Right cardiac atrium (tissue), 5 donors: ENCODE data around the gene BSG. TPM values are rescaled to one million over a fixed set of nuclear protein-coding genes. Genes with fewer than 3 reads are reported as not detected.

Experiments used
- ATAC-seq, 2 donors: fragments of 200-7000 bp; cut with Tn5 transposase; one replicate each; pipeline versions ENCODE4 v1.8.0 to v1.9.1; 2020; ENCODE audit warnings: moderate library complexity in 2 of 2, mild to moderate bottlenecking in 1 of 2
- DNase-seq, 3 donors: peaks; one replicate each; pipeline ENCODE4 v3.0.0-alpha.2; 2020
- H3K27ac ChIP-seq: one replicate; pipeline ENCODE4 v1.5.1; 2013; ENCODE audit warnings: mild to moderate bottlenecking, low read length, control low read depth, moderate library complexity
- H3K27me3 ChIP-seq: one replicate; pipeline ENCODE4 v1.6.1; 2013; ENCODE audit not compliant: control insufficient read depth, insufficient read depth
- H3K4me1 ChIP-seq: one replicate; pipeline ENCODE4 v1.6.1; 2013; ENCODE audit warnings: low read length; ENCODE audit not compliant: control insufficient read depth, insufficient read depth
- H3K4me3 ChIP-seq: one replicate; pipeline ENCODE4 v1.5.1; 2013; ENCODE audit warnings: low read length, control low read depth
- H3K9me3 ChIP-seq: one replicate; pipeline ENCODE4 v1.6.1; 2013; ENCODE audit warnings: low read length; ENCODE audit not compliant: control insufficient read depth
- WGBS: extraction: QIAGEN DNeasy Blood & Tissue Kit; methylation state at CpG from one replicate; pipeline ENCODE4 v1.1.7; 2013; 5-methylcytosine and 5-hydroxymethylcytosine counted together
- intact Hi-C, 4 donors: fragments of 100-400 bp; cut with DNase I; formaldehyde crosslinking; loops; one replicate each; pipeline versions ENCODE4 v1.11.0 to v1.14.0; 2022 to 2023
- polyA plus RNA-seq: library from polyadenylated mRNA; stranded (reverse); fragments of 200-250 nt; gene quantifications from one replicate; pipeline ENCODE4 v1.2.3, GENCODE V29; 2013
- total RNA-seq, 4 donors: library from RNA; stranded (reverse); fragmentation: NEBNext Ultra II Directional; extraction: Animal tissue kit (Norgen Biotek cat#: 25700); gene quantifications; one replicate each; pipeline ENCODE4 v1.2.1, GENCODE V29; 2021
- donor health status: healthy with polysubstance abuse.
- donor health status: DM: no; HTN: yes; CAD: no.
- donor health status: DM: no; HTN: no; CAD: no.
- donor health status: DM: no; HTN: yes; CAD: no; lungs with severe emphysema.
- donor health status: DM: yes; HTN: yes; CAD: no.

The BSG gene
- total and polyA plus RNA-seq, 5 donors = 1,142 to 1,705 (median 1,380) TPM

DNA sequence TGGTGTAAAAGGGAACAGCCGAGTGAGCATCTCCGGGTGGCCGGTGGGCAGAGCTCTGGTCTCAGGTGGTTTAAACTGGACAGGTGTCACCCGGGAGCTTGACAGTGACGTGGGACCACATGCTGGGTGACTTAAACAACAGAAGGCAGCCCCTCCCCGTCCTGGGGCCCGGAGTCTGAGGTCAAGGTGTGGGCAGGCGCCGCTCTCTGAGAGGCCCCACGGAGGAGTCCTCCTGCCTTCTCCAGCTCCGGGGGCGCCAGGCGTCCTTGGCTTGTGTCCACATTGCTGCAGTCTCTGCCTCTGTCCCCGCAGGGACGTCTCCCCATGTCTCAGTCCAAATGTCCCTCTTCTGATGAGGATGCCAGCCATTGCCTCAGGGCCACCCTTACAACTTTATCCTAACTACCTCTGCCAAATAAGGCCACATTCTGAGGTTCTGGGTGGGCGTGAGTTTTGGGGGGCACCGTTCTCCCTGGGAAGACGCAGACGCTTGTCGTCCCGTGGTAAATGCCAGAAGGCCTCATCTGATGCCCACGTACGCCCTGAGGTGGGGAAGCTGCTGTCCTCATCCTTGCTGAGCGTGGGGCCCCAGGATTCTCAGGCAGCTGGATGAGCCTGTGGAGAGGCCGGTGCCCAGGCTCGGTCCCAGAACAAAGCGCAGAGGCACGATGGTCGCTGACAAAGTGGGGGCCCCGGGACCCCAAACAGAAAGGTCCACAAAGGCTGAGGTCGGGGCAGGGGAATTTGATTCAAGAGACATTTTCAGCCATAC, 15.6 kb upstream of the BSG start:
- DNase-seq = peak in 2 of 3 donors; percentile 66
- peak; percentile 5 to 29 for ATAC-seq
- no peaks in the 10 kb centered on the region for H3K27me3 ChIP-seq
- H3K4me3 ChIP-seq = no peak overlapping the region
- H3K4me1 ChIP-seq = peaks cover 6% of the 10 kb centered on the region
- 80% methylated on average over 31 of the region's 31 CpGs for WGBS
- H3K9me3 ChIP-seq = no peaks in the 10 kb centered on the region
- intact Hi-C loops = no loop called here
- peak overlapping the region; percentile 11 for H3K27ac ChIP-seq

DNA sequence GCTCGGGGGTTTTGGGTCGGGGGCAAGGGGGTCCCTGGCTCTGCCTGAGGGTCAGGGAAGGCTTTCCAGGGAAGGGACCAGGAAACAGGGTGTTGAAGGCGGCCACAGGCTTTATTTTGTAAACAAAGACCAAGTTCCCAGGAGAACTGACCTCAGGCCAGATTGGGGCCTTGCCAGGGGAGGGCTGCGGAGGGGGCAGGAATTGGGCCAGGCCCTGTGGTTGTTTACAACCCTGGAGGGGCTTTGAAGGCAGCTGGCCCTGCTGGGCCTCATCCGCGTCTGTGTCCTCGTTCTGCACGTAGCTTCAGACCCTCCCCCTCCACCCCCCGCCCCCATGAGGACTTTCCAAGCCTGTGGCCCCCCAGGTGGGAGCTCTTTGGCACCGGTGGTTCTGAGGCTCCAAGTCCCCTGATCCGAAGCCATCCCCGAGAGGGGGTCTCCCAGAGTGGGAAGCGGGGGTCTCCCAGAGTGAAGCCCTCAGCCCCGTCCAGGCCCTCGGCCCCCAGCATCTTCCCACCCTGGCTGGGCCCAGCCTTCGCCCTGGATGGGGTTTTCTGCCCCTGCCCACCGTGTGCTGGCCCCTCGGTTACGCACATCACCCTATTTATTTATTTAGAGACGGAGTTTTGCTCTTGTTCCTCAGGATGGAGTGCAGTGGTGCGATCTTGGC, 13.5 kb upstream of the BSG start:
- no peak overlapping the region for H3K4me3 ChIP-seq
- no peaks in the 10 kb centered on the region for H3K9me3 ChIP-seq
- no peaks in the 10 kb centered on the region for H3K27me3 ChIP-seq
- ATAC-seq (peak; percentile 10 to 25), DNase-seq (peak in 2 of 3 donors; percentile 75 to 85)
- peak overlapping the region; percentile 18 for H3K27ac ChIP-seq
- peaks cover 6% of the 10 kb centered on the region for H3K4me1 ChIP-seq
- WGBS = 48% methylated on average over 21 of the region's 21 CpGs
- intact Hi-C loops = no loop called here

DNA sequence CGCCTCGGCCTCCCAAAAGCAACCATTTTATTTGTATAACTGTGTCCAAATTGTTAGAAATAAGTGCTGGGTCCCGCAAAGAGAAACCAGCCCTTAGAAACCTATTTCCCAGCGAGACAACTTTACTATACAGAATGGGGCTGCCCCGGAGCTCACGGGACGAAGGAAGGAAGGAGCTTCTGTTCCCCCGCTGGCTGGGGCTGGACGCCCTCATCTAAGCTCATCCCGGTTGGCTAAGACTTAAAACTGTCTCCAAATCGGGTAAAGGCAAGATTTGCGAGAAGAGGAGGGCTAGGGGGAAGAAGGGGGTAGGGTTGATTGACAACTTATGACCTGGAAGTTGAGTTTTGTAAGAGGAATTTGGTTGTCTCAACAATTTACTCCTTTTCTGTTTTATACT, 12.3 kb upstream of the BSG start:
- H3K4me1 ChIP-seq = peaks cover 6% of the 10 kb centered on the region
- DNase-seq = no peak
- WGBS = 80% methylated on average over 12 of the region's 12 CpGs
- no peak for ATAC-seq
- intact Hi-C loops = no loop called here
- H3K9me3 ChIP-seq = no peaks in the 10 kb centered on the region
- no peak overlapping the region for H3K4me3 ChIP-seq
- H3K27ac ChIP-seq = no peak overlapping the region
- H3K27me3 ChIP-seq = no peaks in the 10 kb centered on the region

DNA sequence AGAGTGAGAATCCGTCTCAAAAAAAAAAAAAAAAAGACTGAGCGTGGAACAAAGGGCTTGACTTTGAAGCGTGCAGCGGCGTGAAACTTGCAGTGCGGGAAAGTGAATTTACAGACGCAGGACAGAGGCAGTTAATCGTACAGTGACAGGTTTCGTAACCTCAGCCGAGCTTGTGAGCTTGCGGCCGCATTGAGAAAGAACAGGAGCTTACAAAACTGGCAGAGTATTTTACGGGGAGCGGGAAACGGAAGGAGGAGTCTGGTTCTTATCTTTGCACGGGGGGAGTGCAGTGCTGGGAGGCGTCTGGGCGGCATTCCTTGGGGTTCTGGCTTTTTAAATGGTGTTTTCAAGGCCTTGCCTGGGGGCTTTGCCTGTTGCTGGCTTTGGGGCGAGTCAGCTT, 6.0 kb upstream of the BSG start:
- DNase-seq = peak; percentile 60 to 81 (median 63)
- no peaks in the 10 kb centered on the region for H3K27me3 ChIP-seq
- ATAC-seq = peak; percentile 82 to 83
- 31% methylated on average over 18 of the region's 19 CpGs for WGBS
- H3K4me3 ChIP-seq = no peak overlapping the region
- no peaks in the 10 kb centered on the region for H3K9me3 ChIP-seq
- H3K4me1 ChIP-seq = no peaks in the 10 kb centered on the region
- intact Hi-C loops = no loop called here
- H3K27ac ChIP-seq = no peak overlapping the region

DNA sequence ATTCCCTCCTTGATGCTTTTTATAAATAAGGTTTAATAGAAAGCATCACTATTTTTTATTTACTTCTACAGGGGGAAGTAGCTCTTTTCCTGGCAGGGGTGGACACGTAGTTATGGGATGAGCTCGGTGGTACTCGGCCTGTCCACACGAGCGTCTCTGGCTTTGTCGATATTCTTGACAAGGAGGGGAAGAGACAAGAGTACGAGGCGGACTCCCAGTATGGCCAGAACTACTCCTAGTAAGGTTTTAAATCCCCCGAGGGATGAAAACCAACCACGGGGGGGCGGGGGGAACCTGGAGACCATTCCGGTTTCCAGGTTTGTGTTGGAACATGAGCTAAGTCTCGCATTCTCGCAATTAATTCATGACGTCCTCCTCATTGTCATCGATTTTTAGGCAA, 5.6 kb upstream of the BSG start:
- H3K4me3 ChIP-seq = no peak overlapping the region
- no peak for ATAC-seq
- WGBS = 56% methylated on average over 16 of the region's 16 CpGs

DNA sequence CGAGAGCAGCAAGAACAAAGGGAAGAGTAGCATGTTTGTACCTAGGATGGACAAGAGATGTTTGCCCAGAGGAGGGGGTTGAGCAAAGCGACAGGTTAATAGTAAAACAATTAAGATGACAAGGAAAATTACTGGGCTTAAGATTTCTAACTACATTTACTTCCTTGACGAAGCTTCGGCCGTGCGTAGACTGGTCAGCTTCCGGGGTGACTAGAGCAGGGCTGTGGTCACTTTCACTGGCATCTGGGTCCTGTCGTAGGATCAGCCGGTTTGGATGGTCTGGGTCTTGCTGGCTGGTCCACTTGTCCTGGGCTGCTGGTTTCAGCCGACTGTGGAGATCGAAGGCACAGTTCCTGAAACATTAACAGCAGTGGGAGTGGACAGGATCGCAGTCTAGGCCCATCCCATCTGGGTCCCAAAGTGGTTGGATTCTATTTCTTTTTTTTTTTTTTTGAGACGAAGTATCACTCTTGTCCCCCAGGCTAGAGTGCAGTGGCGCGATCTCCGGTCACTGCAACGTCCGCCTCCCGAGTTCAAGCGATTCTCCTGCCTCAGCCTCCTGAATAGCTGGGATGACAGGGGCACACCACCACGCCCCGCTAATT, 5.0 kb upstream of the BSG start:
- Histone ChIP-seq H3K27ac (no peak overlapping the region), H3K4me3 (no peak overlapping the region), H3K9me3 (no peaks in the 10 kb centered on the region), H3K27me3 (no peaks in the 10 kb centered on the region), H3K4me1 (no peaks in the 10 kb centered on the region)
- 93% methylated on average over 22 of the region's 22 CpGs for WGBS
- DNase-seq (peak in 1 of 3 donors; percentile 40), ATAC-seq (no peak)
- intact Hi-C loops = no loop called here

More for the DNA sequence above, 5.6 kb upstream of the BSG start:
- intact Hi-C loops = no loop called here
- Histone ChIP-seq H3K9me3 (no peaks in the 10 kb centered on the region), H3K4me1 (no peaks in the 10 kb centered on the region), H3K27me3 (no peaks in the 10 kb centered on the region), H3K27ac (no peak overlapping the region)
- no peak for DNase-seq

DNA sequence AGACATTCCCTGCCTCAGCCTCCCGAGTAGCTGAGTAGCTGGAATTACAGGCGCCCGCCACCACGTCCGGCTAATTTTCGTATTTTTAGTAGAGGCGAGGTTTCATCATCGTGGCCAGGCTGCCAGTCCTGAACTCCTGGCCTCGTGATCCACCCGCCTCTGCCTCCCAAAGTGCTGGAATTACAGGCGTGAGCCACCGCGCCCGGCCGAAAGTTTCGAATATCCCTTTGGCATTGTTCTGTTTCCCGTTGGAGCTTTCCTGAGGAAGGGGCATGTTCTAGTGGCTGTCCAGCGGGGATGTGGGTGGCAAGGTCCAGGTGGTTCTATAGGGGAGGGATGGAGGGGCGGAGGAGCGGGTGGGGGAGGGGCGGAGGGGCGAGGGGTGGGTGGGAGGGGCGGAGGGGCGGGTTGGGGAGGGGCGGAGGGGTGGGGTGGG, 2.1 kb upstream of the BSG start:
- Histone ChIP-seq H3K4me3 (no peak overlapping the region), H3K27me3 (no peaks in the 10 kb centered on the region), H3K27ac (no peak overlapping the region), H3K9me3 (no peaks in the 10 kb centered on the region), H3K4me1 (peaks cover 2% of the 10 kb centered on the region)
- 69% methylated on average over 19 of the region's 25 CpGs for WGBS
- intact Hi-C loops = loop anchor here in 2 of 4 donors (5.0 kb wide), 1 partner anchor 38 kb away; the partner anchor contains the start of gene CDC34 (in 2 of the 2)
- no peak for DNase-seq
- ATAC-seq = no peak

DNA sequence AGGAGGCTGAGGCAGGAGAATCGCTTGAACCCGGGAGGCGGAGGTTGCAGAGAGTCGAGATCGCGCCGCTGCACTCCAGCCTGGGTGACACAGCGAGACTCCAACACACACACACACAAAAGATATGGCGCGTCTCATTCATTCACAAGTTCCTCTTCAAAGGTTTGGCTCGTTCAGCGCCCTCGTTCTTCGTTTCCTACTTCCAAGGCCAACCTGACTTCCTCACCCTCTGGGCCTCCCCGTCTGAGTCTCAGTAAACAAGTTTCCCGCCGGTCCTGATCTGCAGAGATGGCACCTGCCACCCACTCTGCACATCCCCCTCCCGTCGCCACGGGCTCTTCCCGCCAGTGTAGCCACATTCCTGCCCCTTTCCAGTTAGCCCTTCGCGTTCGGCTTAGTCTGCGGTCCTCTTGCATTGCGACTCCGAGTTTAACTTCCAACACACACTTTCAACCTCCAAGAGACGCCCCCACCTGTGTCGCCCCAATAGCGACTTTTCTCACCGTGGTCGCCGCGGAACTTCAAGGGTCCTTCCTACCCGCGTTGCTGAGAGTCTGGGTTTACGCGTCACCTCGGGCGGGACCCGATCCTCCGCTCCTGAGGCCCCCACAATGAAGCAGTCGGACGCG, 1.3 kb upstream of the BSG start:
- Histone ChIP-seq H3K4me1 (peaks cover 2% of the 10 kb centered on the region), H3K27me3 (no peaks in the 10 kb centered on the region), H3K4me3 (peak overlapping the region; percentile 64), H3K9me3 (no peaks in the 10 kb centered on the region), H3K27ac (peak overlapping the region; percentile 13)
- ATAC-seq (no peak), DNase-seq (peak in 1 of 3 donors; percentile 67)
- WGBS = 6% methylated on average over 45 of the region's 45 CpGs
- intact Hi-C loops = loop anchor here in 2 of 4 donors (5.0 kb wide), 1 partner anchor 39 kb away; the partner anchor contains the start of gene CDC34 (in 2 of the 2)

DNA sequence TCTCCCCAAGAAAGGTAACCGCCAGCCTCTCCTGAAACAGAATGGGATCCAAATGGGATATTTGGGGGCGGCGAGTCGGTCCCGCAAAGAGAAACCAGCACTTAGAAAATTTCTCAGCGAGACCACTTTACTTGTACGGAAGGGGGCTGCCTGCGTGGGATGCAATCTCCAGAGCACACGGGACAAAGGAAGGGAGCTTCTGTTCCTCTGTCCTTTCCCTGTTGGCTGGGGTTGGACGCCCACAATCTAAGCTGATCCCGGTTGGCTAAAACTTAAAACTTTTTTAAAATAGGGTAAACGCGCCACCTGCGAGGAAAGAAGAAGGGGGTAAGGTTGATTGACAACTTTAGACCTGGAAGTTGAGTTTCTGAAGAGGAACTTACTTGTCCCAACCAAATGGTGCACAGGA, 826 bp upstream of the BSG start:
- peak overlapping the region; percentile 13 for H3K27ac ChIP-seq
- H3K4me3 ChIP-seq = peak overlapping the region; percentile 64
- H3K9me3 ChIP-seq = no peaks in the 10 kb centered on the region
- intact Hi-C loops = loop anchor here in 2 of 4 donors (5.0 kb wide), 1 partner anchor 39 kb away; the partner anchor contains the start of gene CDC34 (in 2 of the 2)
- no peaks in the 10 kb centered on the region for H3K27me3 ChIP-seq
- peaks cover 2% of the 10 kb centered on the region for H3K4me1 ChIP-seq
- under 1% methylated on average over 14 of the region's 14 CpGs for WGBS
- DNase-seq (no peak), ATAC-seq (no peak)

DNA sequence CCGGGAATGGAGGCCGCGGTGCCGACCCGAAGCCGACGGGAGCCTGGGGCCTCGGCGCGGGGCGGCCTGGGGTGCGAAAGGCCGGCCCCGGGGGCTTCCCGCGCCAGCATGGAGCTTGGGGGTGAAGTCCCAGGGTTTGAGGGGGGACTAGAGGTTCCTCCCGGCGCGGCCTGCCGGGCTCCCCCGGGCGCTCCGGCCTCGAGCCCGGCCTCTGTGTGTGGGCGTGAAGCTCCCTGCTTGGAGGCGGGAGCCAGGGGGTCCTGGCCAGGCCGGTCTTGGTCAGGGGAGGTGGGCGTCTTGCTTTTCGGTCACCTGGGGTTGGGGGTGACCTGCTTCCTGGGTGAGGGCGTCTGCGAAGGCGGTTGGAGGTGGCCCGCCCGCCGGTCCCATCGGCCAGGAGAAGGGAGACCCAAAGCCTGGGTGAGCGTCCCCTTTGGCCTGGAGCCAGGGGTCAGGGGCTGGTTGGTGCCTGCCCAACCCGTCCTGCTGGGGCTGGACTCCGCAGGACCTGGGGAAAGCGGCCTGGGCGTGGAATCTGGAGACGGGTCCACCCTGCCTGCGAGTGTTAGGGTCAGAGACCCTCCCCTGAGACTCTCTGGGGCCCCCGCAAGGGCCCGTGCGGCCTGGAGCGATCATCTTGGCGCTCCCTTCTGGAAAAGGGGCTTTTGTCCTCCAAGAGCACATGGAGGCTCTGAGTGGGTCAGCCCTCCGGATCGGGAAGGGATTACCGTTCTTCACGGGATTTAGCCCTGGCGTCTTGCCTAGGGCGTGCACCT, 535 bp downstream of the BSG start:
- WGBS = under 1% methylated on average over 55 of the region's 55 CpGs
- H3K27me3 ChIP-seq = no peaks in the 10 kb centered on the region
- H3K27ac ChIP-seq = peak overlapping the region; percentile 79
- H3K9me3 ChIP-seq = no peaks in the 10 kb centered on the region
- H3K4me3 ChIP-seq = peak overlapping the region; percentile 91
- DNase-seq (peak; percentile 66 to 86 (median 84)), ATAC-seq (peak; percentile 2 to 20)
- H3K4me1 ChIP-seq = peaks cover 2% of the 10 kb centered on the region
- intact Hi-C loops = loop anchor here in 2 of 4 donors (5.0 kb wide), 1 partner anchor 41 kb away; the partner anchor contains the start of gene CDC34 (in 2 of the 2)
